GM23248 (cell line): ENCODE data around the gene DGKA. TPM values are rescaled to one million over a fixed set of nuclear protein-coding genes. Genes with fewer than 3 reads are reported as not detected.

Source experiments
- DNase-seq: peaks from one replicate; pipeline ENCODE4 v3.0.0-alpha.2; 2015
- H2AFZ ChIP-seq: fragments of 200-600 bp; sonication (generic); 2 replicates; pipeline ENCODE4 v1.6.1; 2016; ENCODE audit warnings: antibody characterized with exemption
- H3F3A ChIP-seq: fragments of 200-600 bp; sonication (generic); 2 replicates; pipeline ENCODE4 v1.6.1; 2016; ENCODE audit warnings: mild to moderate bottlenecking, antibody characterized with exemption, mixed run types; ENCODE audit not compliant: insufficient read depth
- H3K27ac ChIP-seq: fragments of 200-600 bp; sonication (generic); 2 replicates; pipeline ENCODE4 v1.5.1; 2016; ENCODE audit warnings: mild to moderate bottlenecking
- H3K27me3 ChIP-seq: fragments of 200-600 bp; sonication (generic); replicated peaks from 2 replicates; pipeline ENCODE4 v1.6.1; 2016; ENCODE audit warnings: mild to moderate bottlenecking; ENCODE audit not compliant: insufficient read depth
- H3K36me3 ChIP-seq: fragments of 200-600 bp; sonication (generic); 2 replicates; pipeline ENCODE4 v1.6.1; 2016; ENCODE audit warnings: low read depth, mild to moderate bottlenecking
- H3K4me1 ChIP-seq: fragments of 200-600 bp; sonication (generic); 2 replicates; pipeline ENCODE4 v1.6.1; 2016; ENCODE audit warnings: mild to moderate bottlenecking; ENCODE audit not compliant: insufficient read depth
- H3K4me2 ChIP-seq: fragments of 200-600 bp; sonication (generic); one replicate; pipeline ENCODE4 v1.6.1; 2016; ENCODE audit warnings: mild to moderate bottlenecking; ENCODE audit not compliant: unreplicated experiment
- H3K4me3 ChIP-seq: fragments of 200-600 bp; sonication (generic); 2 replicates; pipeline ENCODE4 v1.5.1; 2016; ENCODE audit warnings: mild to moderate bottlenecking
- H3K79me2 ChIP-seq: fragments of 200-600 bp; sonication (generic); 2 replicates; pipeline ENCODE4 v1.6.1; 2016; ENCODE audit warnings: mild to moderate bottlenecking; ENCODE audit not compliant: insufficient read depth
- H3K9ac ChIP-seq: fragments of 200-600 bp; sonication (generic); 2 replicates; pipeline ENCODE4 v1.6.1; 2016; ENCODE audit warnings: mild to moderate bottlenecking
- H3K9me2 ChIP-seq: fragments of 200-600 bp; sonication (generic); 2 replicates; pipeline ENCODE4 v1.6.1; 2016; ENCODE audit warnings: mixed run types, mild to moderate bottlenecking, moderate library complexity; ENCODE audit not compliant: insufficient read depth
- H3K9me3 ChIP-seq: fragments of 200-600 bp; sonication (generic); one replicate; pipeline ENCODE4 v1.6.1; 2017; ENCODE audit warnings: low read depth
- H4K20me1 ChIP-seq: fragments of 200-600 bp; sonication (generic); 2 replicates; pipeline ENCODE4 v1.6.0; 2016; ENCODE audit not compliant: insufficient read depth
- EZH2 ChIP-seq: fragments of 200-600 bp; sonication (generic); IDR thresholded peaks from 2 replicates; pipeline ENCODE4 v1.6.1; 2018; ENCODE audit warnings: antibody characterized with exemption, mild to moderate bottlenecking; ENCODE audit not compliant: insufficient read depth, poor library complexity, severe bottlenecking
- EZH2phosphoT487 ChIP-seq: fragments of 200-600 bp; sonication (generic); IDR thresholded peaks from 2 replicates; pipeline ENCODE4 v1.6.1; 2018; ENCODE audit warnings: antibody characterized with exemption, moderate library complexity, mild to moderate bottlenecking, low read depth; ENCODE audit not compliant: insufficient read depth
- WGBS, 2 experiments: methylation state at CpG; one replicate each; pipeline ENCODE4 v1.1.6; 2015 to 2017; ENCODE audit warnings: low lambda C conversion rate in 2 of 2, low coverage in 1 of 2; ENCODE audit errors: missing lambda C conversion rate in 2 of 2; 5-methylcytosine and 5-hydroxymethylcytosine counted together
- in situ Hi-C: fragments of 300-500 bp; cut with MboI; formaldehyde crosslinking; loops from 2 replicates; pipeline ENCODE4 v1.15.0; 2020
- polyA plus RNA-seq: library from polyadenylated mRNA; unstranded; fragments of >200 nt; fragmentation: Nextera tagmentation; extraction: Ambion mirVana; gene quantifications from 2 replicates; pipeline ENCODE4 v1.2.1, GENCODE V29; 2016
- total RNA-seq: library from RNA; depleted of rRNA; stranded (reverse); fragments of >200 nt; shearing (Covaris generic); gene quantifications from 2 replicates; pipeline ENCODE4 v1.2.3, GENCODE V29; 2014

Gene DGKA
- total and polyA plus RNA-seq, 2 experiments from 2014 or later, result 67.7 to 116 TPM

GRCh38 chr12:55935738-55936151, 4.8 kb downstream of the DGKA start:
- WGBS, 2 experiments, result 79 to 84% methylated on average over 25 to 26 of the region's 26 CpGs
- Histone ChIP-seq H3K9me2 (no peaks in the 10 kb centered on the region), H3K27me3 (no peaks in the 10 kb centered on the region), H3K36me3 (0 out of 2 replicates have a peak, but pooled peaks cover 4% of the 10 kb centered on the region), H3K27ac (no peak overlapping the region), H3F3A (peaks cover 46% of the 10 kb centered on the region), H3K4me1 (peaks cover 51% of the 10 kb centered on the region), H3K9ac (no peak overlapping the region), H3K4me2 (no peak overlapping the region), H3K4me3 (no peak overlapping the region), H2AFZ (no peak overlapping the region), H3K9me3 (no peaks in the 10 kb centered on the region), H3K79me2 (peaks cover 28% of the 10 kb centered on the region; the same call in 1 of the 2 replicates), H4K20me1 (no peaks in the 10 kb centered on the region)
- in situ Hi-C loops, result loop anchor here (10.0 kb wide), 1 partner anchor 111 kb away; the partner anchor contains the start of gene DNAJC14
- TF ChIP-seq EZH2, result no peak
- TF ChIP-seq EZH2phosphoT487, result no peak
- no peak for DNase-seq

DNA sequence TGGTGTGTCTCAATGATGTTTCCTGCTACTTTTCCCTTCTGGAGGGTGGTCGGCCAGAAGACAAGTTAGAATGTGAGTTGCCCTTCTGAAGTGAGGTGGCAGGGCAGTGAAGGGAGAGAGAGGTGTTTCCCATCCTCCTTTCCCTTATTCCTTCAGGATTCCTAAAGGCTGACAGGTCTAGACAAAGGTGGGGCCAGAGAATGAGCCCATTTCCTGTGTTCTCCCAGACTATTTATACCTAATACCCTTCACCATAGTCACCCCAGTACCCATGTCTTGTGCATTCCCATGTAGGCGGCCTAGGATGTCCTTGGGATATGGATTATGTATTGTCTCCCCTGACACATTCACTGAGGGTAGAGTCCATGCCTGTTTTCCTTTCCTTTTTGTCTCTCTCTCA, 7.0 kb downstream of the DGKA start:
- peak overlapping the region; percentile 50 for H3K27ac ChIP-seq
- in situ Hi-C loops, result loop anchor here (10.0 kb wide), 1 partner anchor 113 kb away; the partner anchor contains the start of gene DNAJC14
- DNase-seq, result peak; percentile 56

DNA sequence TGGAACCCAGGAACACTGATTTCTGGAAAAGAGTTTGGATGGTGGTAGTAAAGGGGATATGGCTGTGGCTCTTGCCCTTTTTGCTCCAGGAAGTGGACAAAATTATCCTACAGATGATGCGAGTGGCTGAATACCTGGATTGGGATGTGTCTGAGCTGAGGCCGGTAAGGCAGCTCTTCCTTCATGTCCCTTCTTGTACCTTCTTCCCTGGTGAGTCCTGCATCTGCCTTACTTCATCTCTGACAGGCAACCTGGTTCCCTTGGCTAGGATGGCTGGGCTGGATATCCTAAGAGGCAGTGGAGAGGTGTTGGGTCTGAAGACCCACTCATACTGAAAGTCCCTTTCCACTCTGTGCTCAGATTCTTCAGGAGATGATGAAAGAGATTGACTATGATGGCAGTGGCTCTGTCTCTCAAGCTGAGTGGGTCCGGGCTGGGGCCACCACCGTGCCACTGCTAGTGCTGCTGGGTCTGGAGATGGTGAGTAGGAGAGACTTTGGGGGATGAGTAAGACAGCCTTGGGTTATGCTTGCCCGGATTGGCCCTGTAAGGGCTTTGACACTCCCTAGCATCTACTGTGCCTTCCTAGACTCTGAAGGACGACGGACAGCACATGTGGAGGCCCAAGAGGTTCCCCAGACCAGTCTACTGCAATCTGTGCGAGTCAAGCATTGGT, 8.0 kb downstream of the DGKA start:
- H3K9ac ChIP-seq, result 0 out of 2 replicates have a peak overlapping the region, but pooled peaks have one; percentile 12
- H3K79me2 ChIP-seq, result peaks cover 9% of the 10 kb centered on the region; the same call in 1 of the 2 replicates
- peak; percentile 30 for DNase-seq
- H3K36me3 ChIP-seq, result peaks cover 31% of the 10 kb centered on the region; the same call in 1 of the 2 replicates
- H3K9me2 ChIP-seq, result no peaks in the 10 kb centered on the region
- 94 to 95% methylated on average over 8 of the region's 8 CpGs for WGBS, 2 experiments
- peaks cover 40% of the 10 kb centered on the region for H3F3A ChIP-seq
- H3K4me1 ChIP-seq, result peaks cover 29% of the 10 kb centered on the region
- H2AFZ ChIP-seq, result no peak overlapping the region
- H3K4me3 ChIP-seq, result no peak overlapping the region
- no peaks in the 10 kb centered on the region for H3K27me3 ChIP-seq
- H3K4me2 ChIP-seq, result no peak overlapping the region
- no peak for TF ChIP-seq EZH2phosphoT487
- no peak for TF ChIP-seq EZH2
- H4K20me1 ChIP-seq, result no peaks in the 10 kb centered on the region
- in situ Hi-C loops, result loop anchor here (10.0 kb wide), 1 partner anchor 114 kb away; the partner anchor contains the start of gene DNAJC14
- H3K9me3 ChIP-seq, result no peaks in the 10 kb centered on the region
- peak overlapping the region; percentile 50 for H3K27ac ChIP-seq

More for the DNA sequence above, 7.0 kb downstream of the DGKA start:
- peaks cover 17% of the 10 kb centered on the region; the same call in 1 of the 2 replicates for H3K79me2 ChIP-seq
- H4K20me1 ChIP-seq, result no peaks in the 10 kb centered on the region
- H3K36me3 ChIP-seq, result peaks cover 21% of the 10 kb centered on the region; the same call in 1 of the 2 replicates
- TF ChIP-seq EZH2phosphoT487, result no peak
- H3K4me1 ChIP-seq, result peaks cover 39% of the 10 kb centered on the region
- H2AFZ ChIP-seq, result no peak overlapping the region
- H3F3A ChIP-seq, result peaks cover 46% of the 10 kb centered on the region
- H3K9me2 ChIP-seq, result no peaks in the 10 kb centered on the region
- H3K4me2 ChIP-seq, result peak overlapping the region; percentile 24
- peak overlapping the region; percentile 40; the same call in 1 of the 2 replicates for H3K9ac ChIP-seq
- no peak overlapping the region for H3K4me3 ChIP-seq
- WGBS, 2 experiments, result 46 to 55% methylated on average over 2 of the region's 2 CpGs
- no peaks in the 10 kb centered on the region for H3K27me3 ChIP-seq
- no peaks in the 10 kb centered on the region for H3K9me3 ChIP-seq

GRCh38 chr12:55940065-55940732, 9.2 kb downstream of the DGKA start:
- Histone ChIP-seq H3K9me3 (no peaks in the 10 kb centered on the region), H3K4me2 (peak overlapping the region; percentile 32), H3K4me3 (no peak overlapping the region), H3F3A (peaks cover 31% of the 10 kb centered on the region), H3K36me3 (peaks cover 41% of the 10 kb centered on the region), H3K9me2 (no peaks in the 10 kb centered on the region), H3K27ac (peak overlapping the region; percentile 50), H3K9ac (no peak overlapping the region), H3K27me3 (no peaks in the 10 kb centered on the region), H3K4me1 (peaks cover 22% of the 10 kb centered on the region), H4K20me1 (no peaks in the 10 kb centered on the region), H3K79me2 (no peaks in the 10 kb centered on the region), H2AFZ (peak overlapping the region; percentile 64)
- TF ChIP-seq EZH2phosphoT487, result no peak
- TF ChIP-seq EZH2, result no peak
- DNase-seq, result peak; percentile 89
- WGBS, 2 experiments, result 15 to 16% methylated on average over 18 of the region's 18 CpGs
- in situ Hi-C loops, result no loop called here
